H9 (cell line): ENCODE data around the gene AMH. TPM values are rescaled to one million over a fixed set of nuclear protein-coding genes. Genes with fewer than 3 reads are reported as not detected.
A peak's percentile ranks its signal among the peaks of the same experiment; 100 is the strongest.

Experiments
- DNase-seq: peaks from one replicate; pipeline ENCODE4 v3.0.0-alpha.2; 2017
- H2AFZ ChIP-seq: one replicate; pipeline ENCODE4 v1.6.1; 2013; ENCODE audit warnings: mild to moderate bottlenecking, low read length, control low read depth, moderate library complexity
- H2AK5ac ChIP-seq: 2 replicates; pipeline ENCODE4 v1.6.1; 2013; ENCODE audit warnings: low read length, control low read depth, mixed read lengths; ENCODE audit not compliant: insufficient read length
- H2BK120ac ChIP-seq: one replicate; pipeline ENCODE4 v1.6.1; 2013; ENCODE audit warnings: low read depth, mild to moderate bottlenecking, low read length, control low read depth, inconsistent platforms; ENCODE audit not compliant: poor library complexity, severe bottlenecking
- H2BK12ac ChIP-seq: 2 replicates; pipeline ENCODE4 v1.6.1; 2013; ENCODE audit warnings: low read length, control low read depth, mixed read lengths, low read depth; ENCODE audit not compliant: insufficient read length
- H2BK15ac ChIP-seq: 2 replicates; pipeline ENCODE4 v1.6.1; 2013; ENCODE audit warnings: low read depth, low read length, control low read depth
- H2BK20ac ChIP-seq: one replicate; pipeline ENCODE4 v1.6.1; 2013; ENCODE audit warnings: low read depth, mild to moderate bottlenecking, low read length, control low read depth, inconsistent platforms; ENCODE audit not compliant: poor library complexity, severe bottlenecking
- H2BK5ac ChIP-seq: 2 replicates; pipeline ENCODE4 v1.6.1; 2013; ENCODE audit warnings: low read length, control low read depth, mixed read lengths; ENCODE audit not compliant: insufficient read length
- H3K14ac ChIP-seq: 2 replicates; pipeline ENCODE4 v1.6.1; 2013; ENCODE audit warnings: low read length, control low read depth; ENCODE audit not compliant: insufficient read depth
- H3K18ac ChIP-seq: 2 replicates; pipeline ENCODE4 v1.6.1; 2013; ENCODE audit warnings: low read depth, mild to moderate bottlenecking, mixed read lengths, low read length, control low read depth; ENCODE audit not compliant: insufficient read length
- H3K23ac ChIP-seq: 2 replicates; pipeline ENCODE4 v1.6.1; 2013; ENCODE audit warnings: low read length, control low read depth, mixed read lengths, low read depth; ENCODE audit not compliant: insufficient read length
- H3K23me2 ChIP-seq: 2 replicates; pipeline ENCODE4 v1.6.1; 2013; ENCODE audit warnings: low read depth, mild to moderate bottlenecking, mixed read lengths, low read length, control low read depth; ENCODE audit not compliant: insufficient read length, poor library complexity, severe bottlenecking
- H3K27ac ChIP-seq: 2 replicates; pipeline ENCODE4 v1.5.1; 2013; ENCODE audit warnings: low read length, control low read depth, mixed read lengths, low read depth; ENCODE audit not compliant: insufficient read length
- H3K27me3 ChIP-seq: 2 replicates; pipeline ENCODE4 v1.6.1; 2013; ENCODE audit warnings: low read length, control low read depth, inconsistent platforms; ENCODE audit not compliant: insufficient read depth
- H3K4ac ChIP-seq: 2 replicates; pipeline ENCODE4 v1.6.1; 2013; ENCODE audit warnings: low read depth, mild to moderate bottlenecking, control low read depth, inconsistent platforms, low read length, moderate library complexity
- H3K4me1 ChIP-seq: 2 replicates; pipeline ENCODE4 v1.6.1; 2013; ENCODE audit warnings: low read length, control low read depth, inconsistent platforms; ENCODE audit not compliant: insufficient read depth
- H3K4me2 ChIP-seq: 2 replicates; pipeline ENCODE4 v1.6.1; 2013; ENCODE audit warnings: low read length, control low read depth, mixed read lengths; ENCODE audit not compliant: insufficient read length, insufficient read depth
- H3K56ac ChIP-seq: 2 replicates; pipeline ENCODE4 v1.6.1; 2013; ENCODE audit warnings: low read depth, mild to moderate bottlenecking, mixed read lengths, low read length, control low read depth; ENCODE audit not compliant: insufficient read length
- H3K79me1 ChIP-seq: 2 replicates; pipeline ENCODE4 v1.6.1; 2013; ENCODE audit warnings: low read depth, mild to moderate bottlenecking, moderate library complexity, low read length, control low read depth, inconsistent platforms; ENCODE audit not compliant: insufficient read depth, poor library complexity, severe bottlenecking
- H3K79me2 ChIP-seq: 2 replicates; pipeline ENCODE4 v1.6.1; 2013; ENCODE audit warnings: low read length, control low read depth, inconsistent platforms; ENCODE audit not compliant: insufficient read depth
- H3K9ac ChIP-seq: 2 replicates; pipeline ENCODE4 v1.6.1; 2013; ENCODE audit warnings: low read length, control low read depth, mixed read lengths; ENCODE audit not compliant: insufficient read length; ENCODE audit errors: extremely low read depth
- H3K9me3 ChIP-seq: one replicate; pipeline ENCODE4 v1.6.1; 2013; ENCODE audit warnings: low read depth, low read length, inconsistent platforms; ENCODE audit not compliant: control insufficient read depth
- H3T11ph ChIP-seq: one replicate; pipeline ENCODE4 v1.6.1; 2013; ENCODE audit warnings: mild to moderate bottlenecking, low read length, control low read depth, inconsistent platforms
- H4K20me1 ChIP-seq: one replicate; pipeline ENCODE4 v1.6.1; 2013; ENCODE audit not compliant: control insufficient read depth, insufficient read length, insufficient read depth
- H4K5ac ChIP-seq: 2 replicates; pipeline ENCODE4 v1.6.1; 2013; ENCODE audit warnings: low read depth, mild to moderate bottlenecking, mixed read lengths, low read length, control low read depth; ENCODE audit not compliant: insufficient read length
- H4K8ac ChIP-seq: replicated peaks from 2 replicates; pipeline ENCODE4 v1.6.1; 2013; ENCODE audit warnings: low read length, control low read depth, mixed read lengths, low read depth; ENCODE audit not compliant: insufficient read length
- H4K91ac ChIP-seq: 2 replicates; pipeline ENCODE4 v1.6.1; 2013; ENCODE audit warnings: low read depth, mild to moderate bottlenecking, moderate library complexity, mixed read lengths, low read length, control low read depth; ENCODE audit not compliant: insufficient read length
- H3K27ac Mint-ChIP-seq, 3 experiments: 2 replicates in 2 of 3; 3 replicates in 1 of 3; pipeline ENCODE4 v1.8.0; 2020 to 2021; ENCODE audit warnings: mixed read lengths in 3 of 3, mild to moderate bottlenecking in 1 of 3, moderate library complexity in 1 of 3
- H3K27me3 Mint-ChIP-seq: 2 replicates; pipeline ENCODE4 v1.8.0; 2021; ENCODE audit warnings: low read depth, mild to moderate bottlenecking, moderate library complexity, mixed read lengths
- H3K36me3 Mint-ChIP-seq, 3 experiments: 2 replicates in 2 of 3; 3 replicates in 1 of 3; pipeline ENCODE4 v1.8.0; 2020 to 2021; ENCODE audit warnings: low read depth in 3 of 3, mixed read lengths in 3 of 3; ENCODE audit not compliant: insufficient read depth in 1 of 3
- H3K4me1 Mint-ChIP-seq, 2 experiments: 2 replicates each; pipeline ENCODE4 v1.8.0; 2020; ENCODE audit warnings: mixed read lengths in 2 of 2
- H3K4me3 Mint-ChIP-seq, 2 experiments: 2 replicates in 1 of 2; 3 replicates in 1 of 2; pipeline ENCODE4 v1.8.0; 2020 to 2021; ENCODE audit warnings: mild to moderate bottlenecking in 2 of 2, mixed read lengths in 2 of 2, moderate library complexity in 1 of 2
- H3K9me3 Mint-ChIP-seq, 2 experiments: 2 replicates in 1 of 2; 3 replicates in 1 of 2; pipeline ENCODE4 v1.8.0; 2020; ENCODE audit warnings: mild to moderate bottlenecking in 2 of 2, mixed read lengths in 2 of 2, moderate library complexity in 1 of 2
- CTCF ChIP-seq: fragments of 200-600 bp; sonication (generic); conservative IDR thresholded peaks from 3 replicates; pipeline ENCODE4 v1.8.0; 2021; ENCODE audit warnings: antibody characterized with exemption, mild to moderate bottlenecking
- WGBS: extraction: QIAGEN DNeasy Blood & Tissue Kit; methylation state at CpG from one replicate; pipeline ENCODE4 v1.1.7; 2013; ENCODE audit warnings: missing lambda C conversion rate, low lambda C conversion rate, mixed read lengths; ENCODE audit not compliant: insufficient read length; ENCODE audit errors: extremely low coverage; 5-methylcytosine and 5-hydroxymethylcytosine counted together
- total RNA-seq: library from RNA; stranded (reverse); gene quantifications from 2 replicates; pipeline ENCODE4 v1.2.1, GENCODE V29; 2021

AMH gene
- total RNA-seq, 1 experiment from 2014 or later = 70.7 TPM

GRCh38 chr19:2240881-2241760 is 8.0 kb upstream of the AMH start:
- Mint-ChIP-seq H3K9me3 (peaks cover 0 to 3% of the 10 kb centered on the region in 2 experiments; a peak in 1 of 5 replicates), H3K27me3 (no peaks in the 10 kb centered on the region; the same call in 1 of the 2 replicates), H3K27ac (peak overlapping the region; percentile 78 to 87 (median 84); a peak in 6 of 7 replicates), H3K36me3 (peaks cover 26 to 71% (median 55%) of the 10 kb centered on the region in 3 experiments), H3K4me1 (peaks cover 37 to 40% of the 10 kb centered on the region in 2 experiments), H3K4me3 (peak overlapping the region; percentile 79 to 97; a peak in 4 of 5 replicates)
- Histone ChIP-seq H3K23ac (no peak overlapping the region), H3K23me2 (peaks cover 2% of the 10 kb centered on the region), H4K20me1 (peaks cover 2% of the 10 kb centered on the region), H4K8ac (no peak overlapping the region), H3K9ac (no peak overlapping the region), H3K79me1 (peaks cover 13% of the 10 kb centered on the region), H2AK5ac (no peak overlapping the region), H2AFZ (no peak overlapping the region), H3T11ph (no peak overlapping the region), H3K27me3 (no peaks in the 10 kb centered on the region), H3K14ac (no peak overlapping the region; the same call in 1 of the 2 replicates), H2BK5ac (no peak overlapping the region), H3K4me2 (no peak overlapping the region), H3K79me2 (peaks cover 55% of the 10 kb centered on the region), H2BK120ac (no peak overlapping the region), H3K4ac (no peak overlapping the region), H4K5ac (no peak overlapping the region), H3K56ac (no peak overlapping the region), H3K4me1 (peaks cover 4% of the 10 kb centered on the region; the same call in 1 of the 2 replicates), H3K9me3 (no peaks in the 10 kb centered on the region), H4K91ac (no peak overlapping the region), H3K27ac (no peak overlapping the region), H2BK15ac (no peak overlapping the region), H2BK12ac (no peak overlapping the region), H3K18ac (no peak overlapping the region), H2BK20ac (no peak overlapping the region)
- no peak for TF ChIP-seq CTCF
- no CpG with 5 or more reads among the region's 41 CpGs for WGBS
- no peak for DNase-seq
